Keratinocyte (primary cell): ENCODE data around the gene DCTD. TPM values are rescaled to one million over a fixed set of nuclear protein-coding genes. Genes with fewer than 3 reads are reported as not detected.
"Not testable (repeated sequence)": the region's sequence is repeated elsewhere in the genome, so short reads cannot be mapped to it uniquely, and the experiment has no call there.

Experiments used
- DNase-seq: peaks from one replicate; pipeline ENCODE4 v3.0.0-alpha.2; 2011; ENCODE audit warnings: low read depth, missing footprints, low spot score
- FAIRE-seq: peaks from 2 replicates; lab custom pipeline; 2011; peaks lifted over from hg19 to GRCh38; lab: Jason Lieb, UNC
- H2AFZ ChIP-seq: 2 replicates; pipeline ENCODE4 v1.6.0; 2012; ENCODE audit warnings: low read length, control low read depth, inconsistent platforms; ENCODE audit not compliant: control insufficient read depth
- H3K27ac ChIP-seq: 2 replicates; pipeline ENCODE4 v1.5.1; 2011; ENCODE audit warnings: low read length; ENCODE audit not compliant: control insufficient read depth, insufficient read depth
- H3K27me3 ChIP-seq: 3 replicates; pipeline ENCODE4 v1.6.0; 2011; ENCODE audit warnings: low read length; ENCODE audit not compliant: control insufficient read depth, insufficient read depth; ENCODE audit errors: extremely low read depth
- H3K36me3 ChIP-seq, 2 experiments: 2 replicates in 1 of 2; 3 replicates in 1 of 2; pipeline ENCODE4 v1.5.1; 2011; ENCODE audit warnings: low read length in 2 of 2, mild to moderate bottlenecking in 1 of 2; ENCODE audit not compliant: control insufficient read depth in 2 of 2, insufficient read depth in 2 of 2; ENCODE audit errors: extremely low read depth in 1 of 2
- H3K4me1 ChIP-seq: 3 replicates; pipeline ENCODE4 v1.5.1; 2011; ENCODE audit warnings: low read length; ENCODE audit not compliant: control insufficient read depth, insufficient read depth; ENCODE audit errors: extremely low read depth
- H3K4me2 ChIP-seq: 3 replicates; pipeline ENCODE4 v1.6.0; 2011; ENCODE audit warnings: low read depth, low read length; ENCODE audit not compliant: control insufficient read depth, insufficient read depth; ENCODE audit errors: extremely low read depth
- H3K4me3 ChIP-seq, 3 experiments: fragments of 200-600 bp in 1 of 3; sonication (generic) in 1 of 3; 2 replicates in 2 of 3; 3 replicates in 1 of 3; pipeline ENCODE4 v1.5.1; 2011 to 2016; ENCODE audit warnings: low read length in 3 of 3, mild to moderate bottlenecking in 3 of 3, control low read depth in 2 of 3, inconsistent platforms in 1 of 3, low read depth in 1 of 3, mixed read lengths in 1 of 3, mixed run types in 1 of 3, moderate library complexity in 1 of 3; ENCODE audit not compliant: control insufficient read depth in 2 of 3, insufficient read depth in 2 of 3; ENCODE audit errors: extremely low read depth in 1 of 3
- H3K79me2 ChIP-seq: 2 replicates; pipeline ENCODE4 v1.6.0; 2012; ENCODE audit warnings: low read length; ENCODE audit not compliant: control insufficient read depth, insufficient read depth
- H3K9ac ChIP-seq: 3 replicates; pipeline ENCODE4 v1.6.0; 2011; ENCODE audit warnings: low read length; ENCODE audit not compliant: control insufficient read depth, insufficient read depth; ENCODE audit errors: extremely low read depth
- H3K9me1 ChIP-seq: 3 replicates; pipeline ENCODE4 v1.6.0; 2011; ENCODE audit warnings: low read length; ENCODE audit not compliant: control insufficient read depth, insufficient read depth; ENCODE audit errors: extremely low read depth
- H3K9me3 ChIP-seq: 2 replicates; pipeline ENCODE4 v1.5.1; 2012; ENCODE audit warnings: low read depth, low read length; ENCODE audit not compliant: control insufficient read depth
- H4K20me1 ChIP-seq: 3 replicates; pipeline ENCODE4 v1.6.0; 2011; ENCODE audit warnings: low read length; ENCODE audit not compliant: control insufficient read depth, insufficient read depth; ENCODE audit errors: extremely low read depth
- CTCF ChIP-seq, 3 experiments: IDR thresholded peaks in 1 of 3; conservative IDR thresholded peaks in 1 of 3; optimal IDR thresholded peaks in 1 of 3; 2 replicates in 2 of 3; 3 replicates in 1 of 3; pipeline versions ENCODE3 to v1.5.1; 2011; ENCODE audit warnings: low read length in 3 of 3, mild to moderate bottlenecking in 3 of 3, moderate library complexity in 2 of 3, control low read depth in 1 of 3, inconsistent platforms in 1 of 3; ENCODE audit not compliant: insufficient read depth in 2 of 3; ENCODE audit errors: extremely low read depth in 1 of 3
- EZH2 ChIP-seq: IDR thresholded peaks from one replicate; pipeline ENCODE4 v1.6.1; 2012; ENCODE audit warnings: inconsistent platforms, mild to moderate bottlenecking, low read length, moderate library complexity
- dilution Hi-C: fragments of 300-500 bp; cut with MboI; formaldehyde crosslinking; loops from one replicate; pipeline ENCODE4 v1.7.0; 2020; ENCODE audit warnings: low sequenced_read_pairs; ENCODE audit not compliant: extremely low pct_ligation_motif_present
- polyA plus RNA-seq, 5 experiments: library from polyadenylated mRNA; depleted of rRNA in 3 of 5; stranded (reverse) in 3 of 5; stranded (forward) in 1 of 5; unstranded in 1 of 5; fragments of >200 nt; gene quantifications; 1 replicate in 1 of 5; 2 replicates in 3 of 5; 3 replicates in 1 of 5; pipeline versions ENCODE4 v1.2.1 to v1.2.3, GENCODE V29; 2011 to 2012; ENCODE audit warnings: missing spikeins in 2 of 5, low read depth in 1 of 5, low replicate concordance in 1 of 5

DCTD gene
- polyA plus RNA-seq, 1 donor (not counting 4 experiments of a cell fraction or from before 2014, with no cell fraction given): 119 TPM

DNA sequence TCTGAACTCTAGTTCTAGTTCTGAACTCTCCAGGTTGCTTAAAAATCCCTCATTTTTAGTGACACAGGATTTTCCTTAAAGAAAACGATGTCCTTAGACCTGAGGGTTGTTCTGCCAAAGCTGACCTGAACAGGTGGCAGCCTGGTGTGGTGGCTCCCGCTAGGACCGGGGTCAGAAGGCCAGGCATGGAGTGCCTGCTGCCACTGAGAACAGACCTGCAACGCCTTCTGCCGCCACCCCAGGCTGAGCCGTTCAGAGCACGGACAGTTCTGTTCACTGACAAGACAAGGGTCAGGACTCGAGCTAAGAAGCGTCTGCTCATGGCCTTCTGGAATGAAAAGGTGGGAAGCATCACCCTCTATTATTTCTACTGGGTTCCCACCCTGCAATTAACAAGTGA lies 15.8 kb downstream of the DCTD start:
- Histone ChIP-seq H3K9me3 (no peaks in the 10 kb centered on the region), H3K4me2 (no peak overlapping the region)
- no peak for FAIRE-seq

DNA sequence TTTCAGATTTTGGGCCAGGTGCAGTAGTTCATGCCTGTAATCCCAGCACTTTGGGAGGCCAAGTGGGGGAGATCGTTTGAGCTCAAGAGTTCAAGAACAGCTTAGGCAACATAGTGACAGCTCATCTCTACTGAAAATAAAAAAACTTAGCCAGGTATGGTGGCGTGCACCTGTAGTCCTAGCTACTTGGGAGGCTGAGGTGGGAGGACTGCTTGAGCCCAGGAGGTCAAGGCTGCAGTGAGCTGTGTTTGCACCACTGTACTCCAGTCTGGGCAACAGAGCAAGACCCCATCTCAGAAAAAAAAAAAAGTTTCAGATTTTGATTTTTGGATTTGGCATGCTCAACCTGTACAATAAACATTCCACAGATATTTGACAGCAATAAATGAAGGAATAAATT lies 17.2 kb downstream of the DCTD start:
- H2AFZ ChIP-seq, FAIRE-seq, H3K79me2 ChIP-seq, H3K9me3 ChIP-seq, H4K20me1 ChIP-seq, H3K4me3 ChIP-seq, H3K9ac ChIP-seq, DNase-seq, H3K27ac ChIP-seq, dilution Hi-C loops, H3K9me1 ChIP-seq, H3K27me3 ChIP-seq, H3K4me1 ChIP-seq, H3K4me2 ChIP-seq: not testable (repeated sequence)
- peaks cover 24 to 28% of the 10 kb centered on the region in 2 experiments for H3K36me3 ChIP-seq

More for the DNA sequence above, 15.8 kb downstream of the DCTD start:
- no peak overlapping the region for H3K27ac ChIP-seq
- H3K4me3 ChIP-seq: no peak overlapping the region
- H3K79me2 ChIP-seq: peaks cover 1% of the 10 kb centered on the region
- H3K4me1 ChIP-seq: no peaks in the 10 kb centered on the region
- no peaks in the 10 kb centered on the region for H3K27me3 ChIP-seq
- H3K36me3 ChIP-seq: peaks cover 22 to 28% of the 10 kb centered on the region in 2 experiments
- TF ChIP-seq EZH2 (no peak), CTCF (optimal IDR thresholded peaks at IDR 0.05 in 1 of 3, IDR thresholded peaks at IDR 0.05 in 1 of 3, conservative IDR thresholded peaks at IDR 0.05 in 1 of 3; ENCODE audit: extremely low read depth in 1 of 3, insufficient read depth in 2 of 3, low read length in 3 of 3) (no peak)
- H2AFZ ChIP-seq: no peak overlapping the region
- no peaks in the 10 kb centered on the region for H3K9me1 ChIP-seq
- dilution Hi-C loops: no loop called here
- H4K20me1 ChIP-seq: no peaks in the 10 kb centered on the region
- H3K9ac ChIP-seq: no peak overlapping the region
- DNase-seq: no peak

GRCh38 chr4:182898479-182898799 lies 18.7 kb downstream of the DCTD start:
- Histone ChIP-seq H3K9me3 (no peaks in the 10 kb centered on the region), H3K4me1 (no peaks in the 10 kb centered on the region), H3K27me3 (no peaks in the 10 kb centered on the region), H3K9me1 (no peaks in the 10 kb centered on the region), H3K36me3 (peaks cover 15 to 27% of the 10 kb centered on the region in 2 experiments), H3K27ac (no peak overlapping the region), H4K20me1 (no peaks in the 10 kb centered on the region), H3K4me2 (no peak overlapping the region), H2AFZ (no peak overlapping the region), H3K79me2 (no peaks in the 10 kb centered on the region), H3K4me3 (no peak overlapping the region), H3K9ac (no peak overlapping the region)
- DNase-seq: no peak
- no peak for FAIRE-seq
- TF ChIP-seq EZH2 (no peak), CTCF (optimal IDR thresholded peaks at IDR 0.05 in 1 of 3, IDR thresholded peaks at IDR 0.05 in 1 of 3, conservative IDR thresholded peaks at IDR 0.05 in 1 of 3; ENCODE audit: extremely low read depth in 1 of 3, insufficient read depth in 2 of 3, low read length in 3 of 3) (no peak)
- dilution Hi-C loops: no loop called here
